H9 (cell line): ENCODE data around the gene ACACB. TPM values are rescaled to one million over a fixed set of nuclear protein-coding genes. Genes with fewer than 3 reads are reported as not detected.

Experiments
- DNase-seq: peaks from one replicate; pipeline ENCODE4 v3.0.0-alpha.2; 2017
- H2AFZ ChIP-seq: one replicate; pipeline ENCODE4 v1.6.1; 2013; ENCODE audit warnings: mild to moderate bottlenecking, low read length, control low read depth, moderate library complexity
- H2AK5ac ChIP-seq: 2 replicates; pipeline ENCODE4 v1.6.1; 2013; ENCODE audit warnings: low read length, control low read depth, mixed read lengths; ENCODE audit not compliant: insufficient read length
- H2BK120ac ChIP-seq: one replicate; pipeline ENCODE4 v1.6.1; 2013; ENCODE audit warnings: low read depth, mild to moderate bottlenecking, low read length, control low read depth, inconsistent platforms; ENCODE audit not compliant: poor library complexity, severe bottlenecking
- H2BK12ac ChIP-seq: 2 replicates; pipeline ENCODE4 v1.6.1; 2013; ENCODE audit warnings: low read length, control low read depth, mixed read lengths, low read depth; ENCODE audit not compliant: insufficient read length
- H2BK15ac ChIP-seq: 2 replicates; pipeline ENCODE4 v1.6.1; 2013; ENCODE audit warnings: low read depth, low read length, control low read depth
- H2BK20ac ChIP-seq: one replicate; pipeline ENCODE4 v1.6.1; 2013; ENCODE audit warnings: low read depth, mild to moderate bottlenecking, low read length, control low read depth, inconsistent platforms; ENCODE audit not compliant: poor library complexity, severe bottlenecking
- H2BK5ac ChIP-seq: 2 replicates; pipeline ENCODE4 v1.6.1; 2013; ENCODE audit warnings: low read length, control low read depth, mixed read lengths; ENCODE audit not compliant: insufficient read length
- H3K14ac ChIP-seq: 2 replicates; pipeline ENCODE4 v1.6.1; 2013; ENCODE audit warnings: low read length, control low read depth; ENCODE audit not compliant: insufficient read depth
- H3K18ac ChIP-seq: 2 replicates; pipeline ENCODE4 v1.6.1; 2013; ENCODE audit warnings: low read depth, mild to moderate bottlenecking, mixed read lengths, low read length, control low read depth; ENCODE audit not compliant: insufficient read length
- H3K23ac ChIP-seq: 2 replicates; pipeline ENCODE4 v1.6.1; 2013; ENCODE audit warnings: low read length, control low read depth, mixed read lengths, low read depth; ENCODE audit not compliant: insufficient read length
- H3K23me2 ChIP-seq: 2 replicates; pipeline ENCODE4 v1.6.1; 2013; ENCODE audit warnings: low read depth, mild to moderate bottlenecking, mixed read lengths, low read length, control low read depth; ENCODE audit not compliant: insufficient read length, poor library complexity, severe bottlenecking
- H3K27ac ChIP-seq: 2 replicates; pipeline ENCODE4 v1.5.1; 2013; ENCODE audit warnings: low read length, control low read depth, mixed read lengths, low read depth; ENCODE audit not compliant: insufficient read length
- H3K27me3 ChIP-seq: 2 replicates; pipeline ENCODE4 v1.6.1; 2013; ENCODE audit warnings: low read length, control low read depth, inconsistent platforms; ENCODE audit not compliant: insufficient read depth
- H3K4ac ChIP-seq: 2 replicates; pipeline ENCODE4 v1.6.1; 2013; ENCODE audit warnings: low read depth, mild to moderate bottlenecking, control low read depth, inconsistent platforms, low read length, moderate library complexity
- H3K4me1 ChIP-seq: 2 replicates; pipeline ENCODE4 v1.6.1; 2013; ENCODE audit warnings: low read length, control low read depth, inconsistent platforms; ENCODE audit not compliant: insufficient read depth
- H3K4me2 ChIP-seq: 2 replicates; pipeline ENCODE4 v1.6.1; 2013; ENCODE audit warnings: low read length, control low read depth, mixed read lengths; ENCODE audit not compliant: insufficient read length, insufficient read depth
- H3K56ac ChIP-seq: 2 replicates; pipeline ENCODE4 v1.6.1; 2013; ENCODE audit warnings: low read depth, mild to moderate bottlenecking, mixed read lengths, low read length, control low read depth; ENCODE audit not compliant: insufficient read length
- H3K79me1 ChIP-seq: 2 replicates; pipeline ENCODE4 v1.6.1; 2013; ENCODE audit warnings: low read depth, mild to moderate bottlenecking, moderate library complexity, low read length, control low read depth, inconsistent platforms; ENCODE audit not compliant: insufficient read depth, poor library complexity, severe bottlenecking
- H3K79me2 ChIP-seq: 2 replicates; pipeline ENCODE4 v1.6.1; 2013; ENCODE audit warnings: low read length, control low read depth, inconsistent platforms; ENCODE audit not compliant: insufficient read depth
- H3K9ac ChIP-seq: 2 replicates; pipeline ENCODE4 v1.6.1; 2013; ENCODE audit warnings: low read length, control low read depth, mixed read lengths; ENCODE audit not compliant: insufficient read length; ENCODE audit errors: extremely low read depth
- H3K9me3 ChIP-seq: one replicate; pipeline ENCODE4 v1.6.1; 2013; ENCODE audit warnings: low read depth, low read length, inconsistent platforms; ENCODE audit not compliant: control insufficient read depth
- H3T11ph ChIP-seq: one replicate; pipeline ENCODE4 v1.6.1; 2013; ENCODE audit warnings: mild to moderate bottlenecking, low read length, control low read depth, inconsistent platforms
- H4K20me1 ChIP-seq: one replicate; pipeline ENCODE4 v1.6.1; 2013; ENCODE audit not compliant: control insufficient read depth, insufficient read length, insufficient read depth
- H4K5ac ChIP-seq: 2 replicates; pipeline ENCODE4 v1.6.1; 2013; ENCODE audit warnings: low read depth, mild to moderate bottlenecking, mixed read lengths, low read length, control low read depth; ENCODE audit not compliant: insufficient read length
- H4K8ac ChIP-seq: replicated peaks from 2 replicates; pipeline ENCODE4 v1.6.1; 2013; ENCODE audit warnings: low read length, control low read depth, mixed read lengths, low read depth; ENCODE audit not compliant: insufficient read length
- H4K91ac ChIP-seq: 2 replicates; pipeline ENCODE4 v1.6.1; 2013; ENCODE audit warnings: low read depth, mild to moderate bottlenecking, moderate library complexity, mixed read lengths, low read length, control low read depth; ENCODE audit not compliant: insufficient read length
- H3K27ac Mint-ChIP-seq, 3 experiments: 2 replicates in 2 of 3; 3 replicates in 1 of 3; pipeline ENCODE4 v1.8.0; 2020 to 2021; ENCODE audit warnings: mixed read lengths in 3 of 3, mild to moderate bottlenecking in 1 of 3, moderate library complexity in 1 of 3
- H3K27me3 Mint-ChIP-seq: 2 replicates; pipeline ENCODE4 v1.8.0; 2021; ENCODE audit warnings: low read depth, mild to moderate bottlenecking, moderate library complexity, mixed read lengths
- H3K36me3 Mint-ChIP-seq, 3 experiments: 2 replicates in 2 of 3; 3 replicates in 1 of 3; pipeline ENCODE4 v1.8.0; 2020 to 2021; ENCODE audit warnings: low read depth in 3 of 3, mixed read lengths in 3 of 3; ENCODE audit not compliant: insufficient read depth in 1 of 3
- H3K4me1 Mint-ChIP-seq, 2 experiments: 2 replicates each; pipeline ENCODE4 v1.8.0; 2020; ENCODE audit warnings: mixed read lengths in 2 of 2
- H3K4me3 Mint-ChIP-seq, 2 experiments: 2 replicates in 1 of 2; 3 replicates in 1 of 2; pipeline ENCODE4 v1.8.0; 2020 to 2021; ENCODE audit warnings: mild to moderate bottlenecking in 2 of 2, mixed read lengths in 2 of 2, moderate library complexity in 1 of 2
- H3K9me3 Mint-ChIP-seq, 2 experiments: 2 replicates in 1 of 2; 3 replicates in 1 of 2; pipeline ENCODE4 v1.8.0; 2020; ENCODE audit warnings: mild to moderate bottlenecking in 2 of 2, mixed read lengths in 2 of 2, moderate library complexity in 1 of 2
- CTCF ChIP-seq: fragments of 200-600 bp; sonication (generic); conservative IDR thresholded peaks from 3 replicates; pipeline ENCODE4 v1.8.0; 2021; ENCODE audit warnings: antibody characterized with exemption, mild to moderate bottlenecking
- WGBS: extraction: QIAGEN DNeasy Blood & Tissue Kit; methylation state at CpG from one replicate; pipeline ENCODE4 v1.1.7; 2013; ENCODE audit warnings: missing lambda C conversion rate, low lambda C conversion rate, mixed read lengths; ENCODE audit not compliant: insufficient read length; ENCODE audit errors: extremely low coverage; 5-methylcytosine and 5-hydroxymethylcytosine counted together
- total RNA-seq: library from RNA; stranded (reverse); gene quantifications from 2 replicates; pipeline ENCODE4 v1.2.1, GENCODE V29; 2021

ACACB gene
- total RNA-seq, 1 experiment from 2014 or later: 14.2 TPM

DNA sequence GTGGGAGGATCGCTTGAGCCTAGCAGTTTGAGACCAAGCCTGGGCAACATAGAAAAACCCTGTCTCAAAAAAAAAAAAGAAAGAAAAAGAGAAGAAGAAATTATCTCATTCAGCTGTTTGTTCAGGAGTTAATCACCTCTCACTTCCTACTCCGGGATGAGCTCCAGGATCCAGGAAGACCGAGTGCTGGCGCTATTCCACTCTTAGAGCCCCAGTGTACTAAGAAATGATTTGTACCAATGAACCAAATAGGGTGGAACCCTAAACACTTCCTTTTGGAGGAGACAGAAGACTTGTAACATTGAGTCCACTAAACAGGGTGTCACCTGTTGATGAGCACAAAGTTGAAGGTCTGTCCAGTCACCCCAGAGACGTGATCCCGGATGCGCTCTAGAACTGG, 26.7 kb upstream of the ACACB start:
- Histone ChIP-seq H2BK12ac (no peak overlapping the region), H3K23ac (no peak overlapping the region), H3K27ac (no peak overlapping the region), H3K4ac (no peak overlapping the region), H3K9ac (no peak overlapping the region), H3K27me3 (no peaks in the 10 kb centered on the region), H4K91ac (no peak overlapping the region), H2BK120ac (no peak overlapping the region), H3K56ac (no peak overlapping the region), H2BK15ac (no peak overlapping the region), H3K23me2 (peaks cover 6% of the 10 kb centered on the region), H3T11ph (no peak overlapping the region), H3K79me2 (no peaks in the 10 kb centered on the region), H4K8ac (no peak overlapping the region), H3K14ac (no peak overlapping the region), H4K5ac (no peak overlapping the region), H4K20me1 (no peaks in the 10 kb centered on the region), H3K18ac (no peak overlapping the region), H3K4me1 (no peaks in the 10 kb centered on the region), H2AK5ac (no peak overlapping the region), H3K4me2 (no peak overlapping the region), H3K9me3 (no peaks in the 10 kb centered on the region), H3K79me1 (no peaks in the 10 kb centered on the region), H2BK20ac (no peak overlapping the region), H2AFZ (no peak overlapping the region), H2BK5ac (no peak overlapping the region)
- Mint-ChIP-seq H3K27ac (peak overlapping the region in 1 of 3 experiments; percentile 11; a peak in 1 of 7 replicates), H3K4me3 (no peak overlapping the region), H3K9me3 (no peaks in the 10 kb centered on the region), H3K36me3 (peaks cover 12 to 54% (median 47%) of the 10 kb centered on the region in 3 experiments), H3K27me3 (peaks cover 14% of the 10 kb centered on the region), H3K4me1 (peaks cover 10 to 19% of the 10 kb centered on the region in 2 experiments; a peak in 2 of 4 replicates)
- no peak for TF ChIP-seq CTCF
- DNase-seq: peak; percentile 12
- no CpG with 5 or more reads among the region's 7 CpGs for WGBS
